ENCODE data around the gene PSMD13.
"Not testable (repeated sequence)": the region's sequence is repeated elsewhere in the genome, so short reads cannot be mapped to it uniquely, and the experiment has no call there.

PSMD13 gene

DNA sequence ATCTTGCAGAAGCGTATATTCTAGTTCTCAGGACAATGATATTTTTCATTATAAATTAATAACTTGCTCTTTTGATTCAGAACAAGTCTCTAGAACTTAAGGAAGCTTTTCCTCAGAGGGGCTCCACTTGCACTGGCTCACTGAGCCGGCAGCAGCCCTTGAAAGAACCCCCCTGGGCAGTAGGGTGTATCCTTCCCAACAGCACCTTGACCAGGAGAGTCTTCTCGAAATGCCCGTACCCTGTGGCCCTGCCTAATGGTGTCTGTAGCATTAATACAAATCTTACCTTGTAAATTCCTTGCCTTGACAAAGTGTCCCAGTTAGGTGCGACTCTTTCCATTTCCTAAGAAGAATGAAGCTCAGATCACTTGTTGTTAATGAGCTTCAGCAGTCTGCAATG is 13.5 kb downstream of the PSMD13 start:
- DNase-seq (ENCODE audit: low read depth), result no peak

GRCh38 chr11:250740-251299 is 14.0 kb downstream of the PSMD13 start:
- DNase-seq (ENCODE audit: low read depth), result no peak

DNA sequence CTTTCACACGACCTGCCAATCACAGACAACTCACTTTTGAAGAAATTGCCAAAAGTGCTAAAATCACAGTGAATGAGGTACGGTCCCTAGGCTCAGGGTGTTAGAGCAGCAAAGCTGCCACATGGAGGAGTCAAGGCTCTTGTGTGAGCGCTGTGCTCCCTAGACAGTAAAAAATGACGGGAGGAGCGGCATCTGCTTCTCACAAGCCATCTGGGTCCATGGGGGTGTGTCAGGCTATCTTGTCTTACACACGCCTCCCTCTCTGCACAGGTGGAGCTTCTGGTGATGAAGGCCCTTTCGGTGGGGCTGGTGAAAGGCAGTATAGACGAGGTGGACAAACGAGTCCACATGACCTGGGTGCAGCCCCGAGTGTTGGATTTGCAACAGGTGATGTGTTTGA is 14.8 kb downstream of the PSMD13 start:
- no peak for DNase-seq (ENCODE audit: low read depth)

DNA sequence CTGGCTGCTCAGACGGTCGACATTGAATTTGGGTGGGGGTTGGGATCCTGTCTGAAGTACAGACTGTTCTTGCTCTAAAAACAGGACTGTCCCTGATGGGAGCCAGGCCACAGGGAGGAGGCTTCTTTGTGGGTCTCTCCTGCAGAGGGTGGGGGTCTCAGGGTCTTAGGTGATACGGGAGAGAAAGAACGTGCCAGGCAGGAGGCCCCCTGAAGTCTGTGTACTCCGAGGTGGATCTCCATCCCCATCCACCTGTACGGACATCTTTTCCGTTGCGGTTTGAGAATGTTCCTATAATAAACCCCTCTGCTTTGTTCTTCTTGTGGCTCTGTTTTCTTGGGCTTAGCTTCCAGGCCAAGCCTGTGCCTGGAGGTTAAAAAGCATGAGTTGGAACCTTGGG is 15.9 kb downstream of the PSMD13 start:
- DNase-seq (ENCODE audit: low read depth), result no peak

- DNase-seq (ENCODE audit: low read depth), result no peak
These were observed 16.5 kb downstream of the PSMD13 start for GRCh38 chr11:253160-253885.

- DNase-seq (ENCODE audit: low read depth), result no peak
These were observed 17.1 kb downstream of the PSMD13 start for GRCh38 chr11:253886-254270.

DNA sequence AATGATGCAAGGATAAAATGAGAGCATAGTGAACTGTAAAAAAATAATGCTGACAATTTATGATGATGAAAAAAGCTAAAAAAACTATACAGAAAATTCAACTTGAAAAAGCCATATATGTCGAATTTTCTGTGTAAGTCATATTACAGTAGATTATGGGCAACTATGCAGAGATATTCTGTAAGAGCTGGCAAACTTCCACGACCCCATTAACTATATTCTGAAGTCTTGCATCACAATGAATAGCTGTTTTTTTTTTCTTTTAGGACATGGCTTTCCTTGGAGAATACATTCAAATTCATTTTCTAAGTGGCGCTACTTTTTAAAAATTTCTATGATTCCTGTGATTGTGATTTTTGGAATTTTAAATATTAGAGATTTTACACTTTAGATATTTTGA is 18.4 kb downstream of the PSMD13 start:
- no peak for DNase-seq (ENCODE audit: low read depth)

GRCh38 chr11:255816-256215 is 19.0 kb downstream of the PSMD13 start:
- DNase-seq (ENCODE audit: low read depth), result no peak

DNA sequence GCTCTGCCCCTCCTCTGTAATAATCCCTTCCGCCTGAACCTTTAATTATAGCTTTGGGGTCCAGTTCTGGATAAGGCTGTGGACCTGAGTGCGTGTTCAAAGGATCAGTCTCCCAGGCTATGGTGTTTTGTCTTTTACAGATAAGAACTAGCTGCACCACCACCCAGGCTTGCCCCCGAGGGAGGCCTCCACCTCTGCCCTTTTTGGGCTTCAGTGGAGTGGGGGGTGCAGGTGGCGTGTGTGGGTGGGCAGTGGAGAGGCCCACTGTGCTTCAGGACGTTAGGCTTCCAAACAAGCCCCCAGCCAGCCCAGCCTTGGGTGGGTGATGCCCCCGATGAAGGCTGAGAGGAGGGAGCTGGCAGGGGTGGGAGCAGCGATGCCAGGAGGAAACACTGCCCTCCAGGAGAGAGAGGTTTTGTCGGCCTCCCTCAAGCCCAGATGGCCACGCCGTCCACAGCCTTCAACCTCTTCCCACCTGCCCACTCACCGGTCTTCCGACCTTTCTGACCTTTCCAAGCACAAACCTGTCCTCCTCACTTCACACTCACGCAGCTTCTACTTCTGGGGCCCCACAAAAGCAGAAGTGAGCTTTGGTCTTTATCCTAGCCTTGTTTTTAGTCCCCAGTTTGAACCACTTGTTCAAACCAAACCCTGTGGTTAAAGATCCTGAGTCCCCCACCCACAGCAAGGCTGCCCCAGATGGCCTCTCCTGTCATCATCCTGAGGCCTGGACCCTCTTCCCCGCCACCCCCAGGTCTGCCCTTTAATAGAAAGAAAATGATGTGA is 20.4 kb downstream of the PSMD13 start:
- no peak for DNase-seq (ENCODE audit: low read depth)

GRCh38 chr11:257766-258493 is 21.2 kb downstream of the PSMD13 start:
- DNase-seq (ENCODE audit: low read depth), result no peak

GRCh38 chr11:259413-259812 is 22.6 kb downstream of the PSMD13 start:
- no peak for DNase-seq (ENCODE audit: low read depth)

DNA sequence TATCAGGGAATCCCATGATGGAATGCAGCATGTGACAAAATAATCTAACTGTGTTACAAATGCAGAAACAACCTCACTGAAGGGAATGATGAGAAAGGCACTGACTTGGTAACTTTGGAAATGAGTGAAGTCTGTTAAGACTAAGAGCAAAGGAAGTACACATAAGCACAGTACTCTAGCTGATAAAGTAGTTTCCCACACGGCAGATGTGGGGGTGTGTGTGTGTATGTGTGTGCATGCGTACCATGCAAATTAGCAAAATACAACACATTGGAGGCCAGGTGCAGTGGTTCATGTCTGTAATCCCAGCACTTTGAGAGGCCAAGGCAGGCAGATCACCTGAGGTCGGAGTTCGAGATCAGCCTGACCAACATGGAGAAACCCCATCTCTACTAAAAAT is 24.8 kb downstream of the PSMD13 start:
- DNase-seq (ENCODE audit: low read depth), result no peak

DNA sequence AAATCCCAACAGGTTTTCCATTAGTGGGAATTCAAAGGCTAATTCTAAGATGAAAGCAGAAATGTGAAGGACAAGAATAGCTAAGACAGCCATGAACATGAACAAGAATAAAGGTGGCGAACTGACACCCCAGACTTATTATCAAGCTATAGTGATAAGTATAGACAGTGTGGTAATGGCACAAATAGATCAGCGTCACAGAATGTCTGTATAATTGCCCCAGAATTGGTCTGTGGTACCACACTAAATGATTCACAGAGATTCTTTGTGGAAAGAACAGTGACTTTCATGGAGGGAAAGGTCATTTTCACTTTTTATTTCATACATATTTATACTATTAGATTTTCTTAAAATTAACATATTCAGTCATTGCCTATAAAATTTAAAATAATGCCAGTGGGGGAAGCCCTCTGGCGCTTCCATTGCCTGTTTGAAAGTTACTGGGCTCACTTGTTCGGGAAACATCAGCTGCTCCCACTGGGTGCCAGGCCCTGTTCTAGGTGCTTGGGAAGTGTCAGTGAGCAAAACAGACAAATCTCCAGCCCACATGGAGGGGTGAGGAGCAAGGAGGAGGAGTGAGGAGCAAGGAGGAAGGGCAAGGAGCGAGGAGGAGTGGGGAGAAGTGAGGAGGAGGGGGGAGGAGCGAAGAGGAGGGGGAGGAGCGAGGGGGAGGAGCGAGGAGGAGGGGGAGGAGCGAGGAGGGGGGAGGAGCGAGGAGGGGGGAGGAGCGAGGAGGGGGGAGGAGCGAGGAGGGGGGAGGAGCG is 30.1 kb downstream of the PSMD13 start:
- DNase-seq (ENCODE audit: low read depth), result no peak

DNA sequence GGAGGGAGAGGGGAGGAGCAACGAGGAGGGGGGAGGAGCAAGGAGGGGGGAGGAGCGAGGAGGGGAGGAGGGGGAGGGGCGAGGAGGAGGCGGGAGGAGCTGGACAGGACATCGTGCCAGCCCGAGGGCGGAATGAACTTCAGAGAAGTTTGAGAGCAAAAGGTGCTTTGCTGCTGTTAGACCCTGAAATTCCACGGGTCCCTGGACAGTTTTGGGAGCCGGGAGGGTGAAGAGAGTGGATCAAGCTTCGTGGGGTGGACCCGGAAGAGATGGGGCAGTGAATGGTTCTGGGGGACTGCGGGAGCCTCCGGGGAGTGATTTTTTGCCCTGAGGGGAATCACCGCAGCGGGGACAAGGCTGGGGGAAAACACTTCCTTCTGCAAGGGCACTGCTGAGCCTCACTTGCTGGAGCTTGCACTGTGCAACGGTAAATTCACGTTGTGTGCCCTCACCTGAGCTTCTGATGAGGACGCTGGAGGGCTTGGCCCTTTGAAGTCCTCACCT is 30.8 kb downstream of the PSMD13 start:
- no peak for DNase-seq (ENCODE audit: low read depth)

- DNase-seq (ENCODE audit: low read depth), result not testable (repeated sequence)
These were observed 32.0 kb downstream of the PSMD13 start for GRCh38 chr11:268716-269145.

DNA sequence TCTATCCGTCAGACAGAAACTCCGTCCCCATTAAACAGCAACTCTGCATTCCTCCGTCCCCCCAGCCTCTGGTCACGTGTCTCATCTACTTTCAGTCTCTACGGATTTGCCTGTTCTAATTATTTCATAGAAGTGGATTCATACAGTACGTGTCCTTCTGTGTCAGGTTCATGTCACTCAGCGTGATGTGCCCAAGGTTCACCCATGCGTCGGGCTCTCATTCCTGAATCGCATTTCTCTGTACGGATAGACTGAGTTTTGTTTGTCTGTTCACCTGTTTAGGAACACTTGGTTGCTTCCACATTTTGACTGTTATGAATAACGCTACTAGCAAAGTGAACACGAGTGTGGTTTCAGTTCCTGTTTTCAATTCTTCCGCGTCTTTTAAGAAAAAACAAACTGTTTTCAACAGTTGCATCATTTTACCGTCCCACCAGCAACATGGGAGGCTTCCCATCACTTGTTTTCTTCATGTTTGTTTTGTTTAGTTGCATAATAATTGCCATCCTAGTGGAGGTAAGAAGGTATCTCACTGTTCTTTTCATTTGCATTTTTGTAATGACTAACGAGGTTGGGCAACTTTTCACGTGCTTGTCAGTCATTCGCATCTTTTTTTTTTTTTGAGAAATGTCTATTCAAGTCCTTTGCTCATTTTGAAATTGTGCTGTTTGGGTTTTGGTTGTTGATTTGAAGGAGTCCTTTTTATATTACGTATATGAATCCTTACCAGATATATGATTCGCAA is 32.5 kb downstream of the PSMD13 start:
- DNase-seq (ENCODE audit: low read depth), result no peak

- DNase-seq (ENCODE audit: low read depth), result no peak
These were observed 33.9 kb downstream of the PSMD13 start for GRCh38 chr11:270451-271318.

DNA sequence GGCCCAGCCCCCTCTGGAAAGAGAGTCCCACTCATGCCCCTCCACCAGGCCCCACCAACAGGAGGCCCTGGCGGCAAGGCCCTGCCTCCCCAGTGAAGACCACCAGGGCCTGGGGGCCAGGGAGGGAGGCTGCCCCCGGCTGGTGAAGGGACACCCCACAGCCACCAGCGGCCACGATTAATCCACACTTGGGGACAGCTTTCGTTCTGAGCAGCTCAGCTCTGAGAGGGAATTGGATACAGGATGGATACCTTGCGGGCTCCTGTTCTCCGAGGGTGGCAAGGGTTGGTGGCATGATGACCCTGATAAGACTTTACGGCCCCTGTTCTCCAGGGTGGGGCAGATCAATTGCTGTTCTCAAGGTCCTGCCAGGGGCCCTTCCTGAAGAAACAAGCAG is 34.5 kb downstream of the PSMD13 start:
- no peak for DNase-seq (ENCODE audit: low read depth)

DNA sequence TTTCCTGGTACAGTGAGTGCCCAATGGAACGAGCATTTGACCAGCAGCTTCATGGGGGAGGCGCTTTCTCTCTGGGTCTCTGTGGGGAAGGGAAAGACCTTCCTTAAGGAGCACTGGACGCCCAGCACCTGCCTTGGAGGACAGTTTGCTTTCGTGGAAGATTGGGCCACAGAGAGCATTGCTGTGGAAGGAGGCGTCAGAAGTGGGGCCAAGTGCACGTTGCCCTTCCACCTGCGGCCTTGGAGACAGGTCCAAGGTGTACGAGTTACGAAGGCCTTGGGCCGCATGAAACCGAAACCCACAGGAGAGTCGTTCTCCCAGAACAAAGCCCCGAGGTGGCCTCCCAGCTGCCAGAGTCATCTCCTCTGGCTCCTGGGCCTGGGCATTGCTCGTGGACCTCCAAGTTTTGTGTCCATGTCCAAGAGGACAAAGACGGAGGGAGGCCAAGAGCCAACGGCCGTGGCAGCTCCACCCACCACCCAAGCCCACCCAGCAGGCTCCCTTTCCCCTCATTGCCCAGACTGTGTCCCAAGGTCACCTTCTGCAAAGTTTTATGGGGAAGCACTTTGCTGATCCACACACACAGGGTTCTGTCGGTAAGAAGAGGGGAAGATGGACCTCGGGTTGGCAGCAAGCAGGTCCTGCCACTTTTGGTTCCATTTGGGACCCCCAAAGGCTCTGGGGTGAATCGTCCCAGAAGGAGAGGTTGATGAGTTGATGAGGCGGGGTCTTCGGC is 35.6 kb downstream of the PSMD13 start:
- no peak for DNase-seq (ENCODE audit: low read depth)

- DNase-seq (ENCODE audit: low read depth), result no peak
These were observed 36.1 kb downstream of the PSMD13 start for GRCh38 chr11:272931-273198.

All from HS-27A (cell line).